GM23248 (cell line): Measurements from ENCODE around the gene OR9Q1. TPM values are rescaled to one million over a fixed set of nuclear protein-coding genes. Genes with fewer than 3 reads are reported as not detected.

ENCODE experiments used
- DNase-seq: peaks from one replicate; pipeline ENCODE4 v3.0.0-alpha.2; 2015
- H2AFZ ChIP-seq: fragments of 200-600 bp; sonication (generic); 2 replicates; pipeline ENCODE4 v1.6.1; 2016; ENCODE audit warnings: antibody characterized with exemption
- H3F3A ChIP-seq: fragments of 200-600 bp; sonication (generic); 2 replicates; pipeline ENCODE4 v1.6.1; 2016; ENCODE audit warnings: mild to moderate bottlenecking, antibody characterized with exemption, mixed run types; ENCODE audit not compliant: insufficient read depth
- H3K27ac ChIP-seq: fragments of 200-600 bp; sonication (generic); 2 replicates; pipeline ENCODE4 v1.5.1; 2016; ENCODE audit warnings: mild to moderate bottlenecking
- H3K27me3 ChIP-seq: fragments of 200-600 bp; sonication (generic); replicated peaks from 2 replicates; pipeline ENCODE4 v1.6.1; 2016; ENCODE audit warnings: mild to moderate bottlenecking; ENCODE audit not compliant: insufficient read depth
- H3K36me3 ChIP-seq: fragments of 200-600 bp; sonication (generic); 2 replicates; pipeline ENCODE4 v1.6.1; 2016; ENCODE audit warnings: low read depth, mild to moderate bottlenecking
- H3K4me1 ChIP-seq: fragments of 200-600 bp; sonication (generic); 2 replicates; pipeline ENCODE4 v1.6.1; 2016; ENCODE audit warnings: mild to moderate bottlenecking; ENCODE audit not compliant: insufficient read depth
- H3K4me2 ChIP-seq: fragments of 200-600 bp; sonication (generic); one replicate; pipeline ENCODE4 v1.6.1; 2016; ENCODE audit warnings: mild to moderate bottlenecking; ENCODE audit not compliant: unreplicated experiment
- H3K4me3 ChIP-seq: fragments of 200-600 bp; sonication (generic); 2 replicates; pipeline ENCODE4 v1.5.1; 2016; ENCODE audit warnings: mild to moderate bottlenecking
- H3K79me2 ChIP-seq: fragments of 200-600 bp; sonication (generic); 2 replicates; pipeline ENCODE4 v1.6.1; 2016; ENCODE audit warnings: mild to moderate bottlenecking; ENCODE audit not compliant: insufficient read depth
- H3K9ac ChIP-seq: fragments of 200-600 bp; sonication (generic); 2 replicates; pipeline ENCODE4 v1.6.1; 2016; ENCODE audit warnings: mild to moderate bottlenecking
- H3K9me2 ChIP-seq: fragments of 200-600 bp; sonication (generic); 2 replicates; pipeline ENCODE4 v1.6.1; 2016; ENCODE audit warnings: mixed run types, mild to moderate bottlenecking, moderate library complexity; ENCODE audit not compliant: insufficient read depth
- H3K9me3 ChIP-seq: fragments of 200-600 bp; sonication (generic); one replicate; pipeline ENCODE4 v1.6.1; 2017; ENCODE audit warnings: low read depth
- H4K20me1 ChIP-seq: fragments of 200-600 bp; sonication (generic); 2 replicates; pipeline ENCODE4 v1.6.0; 2016; ENCODE audit not compliant: insufficient read depth
- EZH2 ChIP-seq: fragments of 200-600 bp; sonication (generic); IDR thresholded peaks from 2 replicates; pipeline ENCODE4 v1.6.1; 2018; ENCODE audit warnings: antibody characterized with exemption, mild to moderate bottlenecking; ENCODE audit not compliant: insufficient read depth, poor library complexity, severe bottlenecking
- EZH2phosphoT487 ChIP-seq: fragments of 200-600 bp; sonication (generic); IDR thresholded peaks from 2 replicates; pipeline ENCODE4 v1.6.1; 2018; ENCODE audit warnings: antibody characterized with exemption, moderate library complexity, mild to moderate bottlenecking, low read depth; ENCODE audit not compliant: insufficient read depth
- WGBS, 2 experiments: methylation state at CpG; one replicate each; pipeline ENCODE4 v1.1.6; 2015 to 2017; ENCODE audit warnings: low lambda C conversion rate in 2 of 2, low coverage in 1 of 2; ENCODE audit errors: missing lambda C conversion rate in 2 of 2; 5-methylcytosine and 5-hydroxymethylcytosine counted together
- in situ Hi-C: fragments of 300-500 bp; cut with MboI; formaldehyde crosslinking; loops from 2 replicates; pipeline ENCODE4 v1.15.0; 2020
- polyA plus RNA-seq: library from polyadenylated mRNA; unstranded; fragments of >200 nt; fragmentation: Nextera tagmentation; extraction: Ambion mirVana; gene quantifications from 2 replicates; pipeline ENCODE4 v1.2.1, GENCODE V29; 2016
- total RNA-seq: library from RNA; depleted of rRNA; stranded (reverse); fragments of >200 nt; shearing (Covaris generic); gene quantifications from 2 replicates; pipeline ENCODE4 v1.2.3, GENCODE V29; 2014

OR9Q1 gene
- total and polyA plus RNA-seq, 2 experiments from 2014 or later, result not detected

- no peaks in the 10 kb centered on the region for H3K27me3 ChIP-seq
- H3K4me3 ChIP-seq, result no peak overlapping the region
- peaks cover 2% of the 10 kb centered on the region; the same call in 1 of the 2 replicates for H3K4me1 ChIP-seq
- in situ Hi-C loops, result no loop called here
- no peak overlapping the region for H3K9ac ChIP-seq
- DNase-seq, result no peak
- TF ChIP-seq EZH2 (no peak), EZH2phosphoT487 (no peak)
- no peaks in the 10 kb centered on the region for H3K9me3 ChIP-seq
- no peak overlapping the region for H2AFZ ChIP-seq
- H3K36me3 ChIP-seq, result no peaks in the 10 kb centered on the region
- no peaks in the 10 kb centered on the region for H3K9me2 ChIP-seq
- H3K4me2 ChIP-seq, result no peak overlapping the region
- no peaks in the 10 kb centered on the region for H3K79me2 ChIP-seq
- 43 to 47% methylated on average over 2 of the region's 2 CpGs for WGBS, 2 experiments
- H3F3A ChIP-seq, result no peaks in the 10 kb centered on the region; the same call in 1 of the 2 replicates
- H4K20me1 ChIP-seq, result no peaks in the 10 kb centered on the region
- H3K27ac ChIP-seq, result no peak overlapping the region
Observed at GRCh38 chr11:58034471-58034870, 10.8 kb downstream of the OR9Q1 start.

- Histone ChIP-seq H3F3A (no peaks in the 10 kb centered on the region), H3K4me1 (no peaks in the 10 kb centered on the region), H3K27me3 (no peaks in the 10 kb centered on the region), H4K20me1 (no peaks in the 10 kb centered on the region), H3K9me2 (no peaks in the 10 kb centered on the region), H3K9me3 (no peaks in the 10 kb centered on the region), H3K79me2 (no peaks in the 10 kb centered on the region), H3K4me3 (no peak overlapping the region), H3K36me3 (no peaks in the 10 kb centered on the region), H2AFZ (no peak overlapping the region), H3K27ac (no peak overlapping the region), H3K9ac (no peak overlapping the region), H3K4me2 (no peak overlapping the region)
- in situ Hi-C loops, result no loop called here
- DNase-seq, result no peak
- TF ChIP-seq EZH2 (no peak), EZH2phosphoT487 (no peak)
Observed at GRCh38 chr11:58039589-58039988, 15.9 kb downstream of the OR9Q1 start.

- no peak overlapping the region for H3K4me3 ChIP-seq
- 12 to 31% methylated on average over 2 of the region's 2 CpGs for WGBS, 2 experiments
- no peak for TF ChIP-seq EZH2
- no peak for TF ChIP-seq EZH2phosphoT487
Observed at GRCh38 chr11:58043379-58043778, 19.7 kb downstream of the OR9Q1 start.

GRCh38 chr11:58046231-58046630 lies 22.6 kb downstream of the OR9Q1 start:
- peak; percentile 13 for DNase-seq
- Histone ChIP-seq H3F3A (no peaks in the 10 kb centered on the region), H3K4me3 (no peak overlapping the region), H3K9me3 (no peaks in the 10 kb centered on the region), H3K79me2 (no peaks in the 10 kb centered on the region), H3K27ac (no peak overlapping the region), H3K27me3 (no peaks in the 10 kb centered on the region), H3K4me1 (no peaks in the 10 kb centered on the region), H3K36me3 (no peaks in the 10 kb centered on the region), H4K20me1 (no peaks in the 10 kb centered on the region), H3K9ac (no peak overlapping the region), H2AFZ (no peak overlapping the region), H3K4me2 (no peak overlapping the region), H3K9me2 (no peaks in the 10 kb centered on the region)
- in situ Hi-C loops, result no loop called here
- TF ChIP-seq EZH2phosphoT487 (no peak), EZH2 (no peak)
- WGBS, 2 experiments, result 7 to 8% methylated on average over 3 of the region's 3 CpGs

More at GRCh38 chr11:58043379-58043778, 19.7 kb downstream of the OR9Q1 start:
- DNase-seq, result no peak
- Histone ChIP-seq H3K36me3 (no peaks in the 10 kb centered on the region), H3K27me3 (no peaks in the 10 kb centered on the region), H4K20me1 (no peaks in the 10 kb centered on the region), H3K4me2 (no peak overlapping the region), H3K9ac (no peak overlapping the region), H3K27ac (no peak overlapping the region), H3K79me2 (no peaks in the 10 kb centered on the region), H2AFZ (no peak overlapping the region), H3F3A (no peaks in the 10 kb centered on the region), H3K9me3 (no peaks in the 10 kb centered on the region), H3K9me2 (no peaks in the 10 kb centered on the region), H3K4me1 (no peaks in the 10 kb centered on the region)
- in situ Hi-C loops, result no loop called here

- Histone ChIP-seq H3K36me3 (no peaks in the 10 kb centered on the region), H4K20me1 (no peaks in the 10 kb centered on the region), H3K4me1 (no peaks in the 10 kb centered on the region), H3K4me3 (no peak overlapping the region), H2AFZ (no peak overlapping the region), H3K27ac (no peak overlapping the region), H3K9ac (no peak overlapping the region), H3K79me2 (no peaks in the 10 kb centered on the region), H3K27me3 (no peaks in the 10 kb centered on the region), H3F3A (no peaks in the 10 kb centered on the region), H3K9me3 (no peaks in the 10 kb centered on the region), H3K9me2 (no peaks in the 10 kb centered on the region), H3K4me2 (no peak overlapping the region)
- 52 to 58% methylated on average over 3 of the region's 3 CpGs for WGBS, 2 experiments
- in situ Hi-C loops, result no loop called here
- TF ChIP-seq EZH2, result no peak
- TF ChIP-seq EZH2phosphoT487, result no peak
- no peak for DNase-seq
Observed at GRCh38 chr11:58047818-58048217, 24.1 kb downstream of the OR9Q1 start.
